Panc1 (cell line): Measurements from ENCODE around the gene HTR4.

Experiments
- POLR2AphosphoS5 ChIP-seq: IDR thresholded peaks from 2 replicates; pipeline ENCODE4 v1.6.1; 2012; ENCODE audit warnings: mild to moderate bottlenecking, low read depth, low read length, moderate library complexity
- REST ChIP-seq, 2 experiments: IDR thresholded peaks; 2 replicates each; pipeline ENCODE4 v1.6.1; 2011 to 2012; ENCODE audit warnings: low read depth in 2 of 2, control low read depth in 1 of 2, low read length in 1 of 2, mild to moderate bottlenecking in 1 of 2, moderate library complexity in 1 of 2; ENCODE audit not compliant: insufficient read depth in 1 of 2
- SIN3A ChIP-seq: IDR thresholded peaks from 2 replicates; pipeline ENCODE4 v1.6.1; 2012; ENCODE audit warnings: low read depth, mild to moderate bottlenecking, low read length, moderate library complexity, borderline replicate concordance; ENCODE audit not compliant: insufficient read depth
- TF ChIP-seq, protein P1 (sequence below): fragments of 450-650 bp; IDR thresholded peaks from 2 replicates; pipeline ENCODE4 v1.5.1; 2017; ENCODE audit warnings: mild to moderate bottlenecking

- TF ChIP-seq, protein P1, sequence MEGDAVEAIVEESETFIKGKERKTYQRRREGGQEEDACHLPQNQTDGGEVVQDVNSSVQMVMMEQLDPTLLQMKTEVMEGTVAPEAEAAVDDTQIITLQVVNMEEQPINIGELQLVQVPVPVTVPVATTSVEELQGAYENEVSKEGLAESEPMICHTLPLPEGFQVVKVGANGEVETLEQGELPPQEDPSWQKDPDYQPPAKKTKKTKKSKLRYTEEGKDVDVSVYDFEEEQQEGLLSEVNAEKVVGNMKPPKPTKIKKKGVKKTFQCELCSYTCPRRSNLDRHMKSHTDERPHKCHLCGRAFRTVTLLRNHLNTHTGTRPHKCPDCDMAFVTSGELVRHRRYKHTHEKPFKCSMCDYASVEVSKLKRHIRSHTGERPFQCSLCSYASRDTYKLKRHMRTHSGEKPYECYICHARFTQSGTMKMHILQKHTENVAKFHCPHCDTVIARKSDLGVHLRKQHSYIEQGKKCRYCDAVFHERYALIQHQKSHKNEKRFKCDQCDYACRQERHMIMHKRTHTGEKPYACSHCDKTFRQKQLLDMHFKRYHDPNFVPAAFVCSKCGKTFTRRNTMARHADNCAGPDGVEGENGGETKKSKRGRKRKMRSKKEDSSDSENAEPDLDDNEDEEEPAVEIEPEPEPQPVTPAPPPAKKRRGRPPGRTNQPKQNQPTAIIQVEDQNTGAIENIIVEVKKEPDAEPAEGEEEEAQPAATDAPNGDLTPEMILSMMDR: no peak
- TF ChIP-seq REST (IDR thresholded peaks at IDR 0.05; ENCODE audit: insufficient read depth in 1 of 2, low read depth in 2 of 2, low read length in 1 of 2): no peak
- no peak for TF ChIP-seq SIN3A
- TF ChIP-seq POLR2AphosphoS5: no peak
Observed at GRCh38 chr5:148509893-148510292, 144.4 kb downstream of the HTR4 start.
